ENCODE results near the gene ADCY9.

The ADCY9 gene

DNA sequence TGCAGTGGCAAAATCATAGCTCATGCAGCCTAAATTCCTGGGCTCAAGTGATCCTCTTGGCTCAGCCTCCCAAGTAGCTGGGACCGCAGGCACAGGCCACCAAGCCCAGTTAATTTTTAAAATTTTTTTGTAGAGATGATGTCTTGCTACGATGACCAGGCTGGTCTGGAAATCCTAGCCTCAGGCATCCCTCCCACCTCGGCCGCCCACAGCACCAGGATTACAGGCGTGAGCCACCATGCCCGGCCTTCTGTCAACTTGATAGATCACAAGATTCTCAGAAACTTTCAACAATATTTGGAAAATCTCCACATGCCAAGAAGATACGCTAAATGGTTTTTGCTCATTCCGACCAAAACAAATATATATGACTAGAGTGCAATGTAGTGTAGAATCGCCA is 111.0 kb downstream of the ADCY9 start:
- DNase-seq (ENCODE audit: extremely low spot score) = no peak
- ChIA-PET CTCF (interaction anchor here (1.0 to 1.5 kb wide), 3 partner anchors 16 to 28 kb away, joined by 3 to 4 read pairs (median 4); no protein-coding TSS in a partner anchor), POLR2A (no interaction called here)
- TF ChIP-seq, protein P1, sequence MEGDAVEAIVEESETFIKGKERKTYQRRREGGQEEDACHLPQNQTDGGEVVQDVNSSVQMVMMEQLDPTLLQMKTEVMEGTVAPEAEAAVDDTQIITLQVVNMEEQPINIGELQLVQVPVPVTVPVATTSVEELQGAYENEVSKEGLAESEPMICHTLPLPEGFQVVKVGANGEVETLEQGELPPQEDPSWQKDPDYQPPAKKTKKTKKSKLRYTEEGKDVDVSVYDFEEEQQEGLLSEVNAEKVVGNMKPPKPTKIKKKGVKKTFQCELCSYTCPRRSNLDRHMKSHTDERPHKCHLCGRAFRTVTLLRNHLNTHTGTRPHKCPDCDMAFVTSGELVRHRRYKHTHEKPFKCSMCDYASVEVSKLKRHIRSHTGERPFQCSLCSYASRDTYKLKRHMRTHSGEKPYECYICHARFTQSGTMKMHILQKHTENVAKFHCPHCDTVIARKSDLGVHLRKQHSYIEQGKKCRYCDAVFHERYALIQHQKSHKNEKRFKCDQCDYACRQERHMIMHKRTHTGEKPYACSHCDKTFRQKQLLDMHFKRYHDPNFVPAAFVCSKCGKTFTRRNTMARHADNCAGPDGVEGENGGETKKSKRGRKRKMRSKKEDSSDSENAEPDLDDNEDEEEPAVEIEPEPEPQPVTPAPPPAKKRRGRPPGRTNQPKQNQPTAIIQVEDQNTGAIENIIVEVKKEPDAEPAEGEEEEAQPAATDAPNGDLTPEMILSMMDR (IDR thresholded peaks at IDR 0.05; ENCODE audit: control extremely low read depth, extremely low read depth, low read depth, missing control alignments) = no peak

DNA sequence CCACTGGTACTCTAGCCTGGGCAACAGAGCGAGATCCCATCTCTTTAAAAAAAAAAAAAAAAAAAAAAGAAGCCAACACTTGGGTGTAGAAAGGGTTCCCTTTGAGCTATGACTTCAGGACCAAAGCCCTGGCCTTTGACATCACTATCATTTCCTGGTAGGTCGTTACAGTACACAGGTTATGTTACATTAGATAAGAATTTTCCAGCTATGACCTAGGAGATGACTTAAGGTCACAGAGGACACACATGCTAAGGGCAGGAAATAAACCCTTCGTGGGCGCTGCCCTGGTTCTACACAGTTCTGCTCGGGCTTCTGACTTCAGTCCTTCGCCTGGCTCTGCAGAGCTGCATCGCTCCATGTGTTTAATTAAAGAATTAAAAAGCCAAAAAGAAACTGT is 112.0 kb downstream of the ADCY9 start:
- no peak for DNase-seq (ENCODE audit: extremely low spot score)
- POLR2A ChIA-PET = no interaction called here
- CTCF ChIA-PET = interaction anchor here (1.0 to 1.5 kb wide), 2 partner anchors 15 to 27 kb away, joined by 3 to 4 read pairs; no protein-coding TSS in a partner anchor
- TF ChIP-seq, protein P1 (IDR thresholded peaks at IDR 0.05; ENCODE audit: control extremely low read depth, extremely low read depth, low read depth, missing control alignments) = no peak

DNA sequence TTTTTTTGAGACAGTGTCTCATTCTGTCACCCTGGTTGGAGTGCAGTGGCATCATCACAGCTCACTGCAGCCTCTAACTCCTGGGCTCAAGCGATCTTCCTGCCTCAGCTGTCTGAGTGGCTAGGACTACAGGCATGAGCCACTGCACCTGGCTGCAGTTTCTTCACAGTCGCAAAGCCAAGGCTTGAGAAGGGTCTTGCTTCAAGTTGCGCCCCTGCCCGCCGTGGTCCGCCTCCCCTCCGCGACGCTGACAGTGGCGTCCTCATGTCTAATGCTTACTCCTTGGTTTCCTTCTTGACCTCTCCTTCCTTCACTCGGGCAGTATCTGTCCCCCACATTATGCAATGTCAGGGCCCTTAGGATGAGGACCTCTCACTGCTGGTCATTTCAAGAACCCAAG is 112.7 kb downstream of the ADCY9 start:
- ChIA-PET POLR2A (no interaction called here), CTCF (interaction anchor here (1.5 kb wide), 1 partner anchor 14 kb away, joined by 3 read pairs; no protein-coding TSS in a partner anchor)
- TF ChIP-seq, protein P1 (IDR thresholded peaks at IDR 0.05; ENCODE audit: control extremely low read depth, extremely low read depth, low read depth, missing control alignments) = no peak
- DNase-seq (ENCODE audit: extremely low spot score) = no peak

DNA sequence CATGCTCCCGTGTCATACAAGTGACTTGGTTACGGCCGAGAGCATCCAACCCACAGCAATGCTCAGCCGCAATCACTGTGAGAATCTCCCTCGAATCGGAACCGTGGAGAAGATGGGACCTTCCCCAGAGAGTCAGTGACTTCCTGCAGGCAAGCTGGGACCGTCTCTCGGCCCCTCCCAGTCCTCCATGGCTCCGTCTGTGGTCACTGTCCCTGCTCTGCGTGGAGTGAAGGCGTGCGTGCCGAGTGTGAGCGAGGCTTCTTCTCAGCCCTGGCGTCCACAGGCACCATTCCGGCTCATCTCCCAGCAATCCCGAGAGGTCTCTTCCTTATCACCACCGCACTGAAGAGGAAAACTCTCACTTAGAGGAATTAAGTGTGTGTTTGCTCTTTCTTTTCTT is 113.1 kb downstream of the ADCY9 start:
- ChIA-PET POLR2A (no interaction called here), CTCF (no interaction called here)
- no peak for DNase-seq (ENCODE audit: extremely low spot score)
- TF ChIP-seq, protein P1 (IDR thresholded peaks at IDR 0.05; ENCODE audit: control extremely low read depth, extremely low read depth, low read depth, missing control alignments) = no peak

DNA sequence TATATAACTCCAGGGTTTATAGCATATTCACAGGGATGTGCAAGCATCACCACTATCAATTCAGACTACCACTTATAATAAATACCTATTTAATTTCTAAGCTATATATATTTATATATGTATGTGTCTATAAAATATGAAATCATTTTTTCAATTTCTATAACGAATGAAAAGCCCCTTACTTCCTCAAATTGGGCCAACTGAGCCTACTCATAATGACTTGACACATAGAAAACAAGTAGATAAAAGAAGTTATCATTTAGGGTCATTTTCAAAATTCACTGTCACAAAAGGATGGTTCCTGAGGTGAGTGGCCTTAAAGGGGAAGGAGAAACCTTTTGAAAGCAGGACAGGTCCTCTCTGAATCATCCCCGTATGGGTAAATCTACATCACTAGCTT is 114.1 kb downstream of the ADCY9 start:
- no peak for DNase-seq (ENCODE audit: extremely low spot score)
- ChIA-PET POLR2A (no interaction called here), CTCF (interaction anchor here (1.2 kb wide), 1 partner anchor 38 kb away, joined by 3 read pairs; no protein-coding TSS in a partner anchor)
- TF ChIP-seq, protein P1 (IDR thresholded peaks at IDR 0.05; ENCODE audit: control extremely low read depth, extremely low read depth, low read depth, missing control alignments) = no peak

DNA sequence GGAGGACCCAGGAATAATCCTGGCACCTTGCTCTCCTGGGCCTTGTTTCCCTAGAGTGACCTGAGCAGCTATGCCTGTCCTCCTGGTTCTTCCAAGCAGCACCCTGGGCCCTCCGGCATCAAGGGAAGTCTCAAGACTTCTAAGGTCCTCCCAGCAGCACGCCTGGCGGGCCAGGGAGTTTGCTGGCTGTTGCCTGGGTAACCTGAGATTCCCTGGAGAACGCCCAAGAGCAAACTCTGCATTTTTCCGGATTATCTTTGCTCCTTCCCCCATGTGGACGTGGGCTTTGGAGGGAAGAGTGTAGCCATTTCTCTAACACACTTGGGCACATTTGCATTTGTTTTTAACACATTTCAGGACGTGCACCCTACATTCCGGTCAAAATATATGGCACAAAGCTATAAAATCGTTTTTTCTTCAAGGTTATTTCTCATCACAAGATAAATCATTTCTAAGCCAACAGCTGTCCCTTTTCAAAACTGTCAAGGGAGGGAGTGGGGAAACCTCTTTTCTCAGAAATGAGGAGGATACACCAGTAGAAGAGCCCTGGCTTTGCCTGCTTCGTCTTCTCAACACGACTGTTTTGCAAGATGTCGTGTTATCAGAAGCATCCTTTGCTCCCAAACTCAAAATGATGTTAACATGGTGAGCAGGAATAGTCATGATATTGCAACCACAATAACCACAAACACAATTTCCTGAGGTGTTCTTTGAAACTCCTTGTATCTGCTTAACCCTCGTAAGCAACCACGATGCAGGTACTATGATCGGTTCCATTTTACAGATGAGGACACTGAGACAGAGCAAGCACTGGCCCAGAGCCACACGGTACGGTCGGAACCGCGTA is 116.5 kb downstream of the ADCY9 start:
- no peak for DNase-seq (ENCODE audit: extremely low spot score)
- ChIA-PET CTCF (interaction anchor here (0.7 kb wide), 1 partner anchor 9 kb away, joined by 3 read pairs; no protein-coding TSS in a partner anchor), POLR2A (no interaction called here)
- TF ChIP-seq, protein P1 (IDR thresholded peaks at IDR 0.05; ENCODE audit: control extremely low read depth, extremely low read depth, low read depth, missing control alignments) = no peak

Measured in GM10248 (cell line).